GM12891 (cell line): Measurements from ENCODE around the gene MED12L.

ENCODE experiments used
- DNase-seq: peaks from one replicate; pipeline ENCODE4 v3.0.0; 2011; ENCODE audit warnings: low spot score; ENCODE audit not compliant: insufficient read length
- FAIRE-seq: peaks from 2 replicates; lab custom pipeline; 2011; peaks lifted over from hg19 to GRCh38; lab: Jason Lieb, UNC
- PAX5 ChIP-seq: IDR thresholded peaks from 2 replicates; pipeline ENCODE4 v1.6.1; 2011; ENCODE audit warnings: low read length, moderate library complexity, mild to moderate bottlenecking; ENCODE audit not compliant: insufficient read depth, severe bottlenecking
- POLR2A ChIP-seq: IDR thresholded peaks from 2 replicates; pipeline ENCODE4 v1.6.1; 2011; ENCODE audit warnings: low read depth, low read length, control low read depth
- POLR2AphosphoS5 ChIP-seq: IDR thresholded peaks from 2 replicates; pipeline ENCODE4 v1.6.1; 2011; ENCODE audit warnings: low read depth, low read length, control low read depth
- POU2F2 ChIP-seq: IDR thresholded peaks from 2 replicates; pipeline ENCODE4 v1.6.1; 2011; ENCODE audit warnings: low read depth, mild to moderate bottlenecking, control low read depth, low read length, moderate library complexity
- SPI1 ChIP-seq: IDR thresholded peaks from 2 replicates; pipeline ENCODE4 v1.6.1; 2011; ENCODE audit warnings: low read depth, low read length, control low read depth
- TAF1 ChIP-seq: IDR thresholded peaks from 2 replicates; pipeline ENCODE4 v1.6.1; 2011; ENCODE audit warnings: low read depth, low read length, control low read depth

Gene MED12L

DNA sequence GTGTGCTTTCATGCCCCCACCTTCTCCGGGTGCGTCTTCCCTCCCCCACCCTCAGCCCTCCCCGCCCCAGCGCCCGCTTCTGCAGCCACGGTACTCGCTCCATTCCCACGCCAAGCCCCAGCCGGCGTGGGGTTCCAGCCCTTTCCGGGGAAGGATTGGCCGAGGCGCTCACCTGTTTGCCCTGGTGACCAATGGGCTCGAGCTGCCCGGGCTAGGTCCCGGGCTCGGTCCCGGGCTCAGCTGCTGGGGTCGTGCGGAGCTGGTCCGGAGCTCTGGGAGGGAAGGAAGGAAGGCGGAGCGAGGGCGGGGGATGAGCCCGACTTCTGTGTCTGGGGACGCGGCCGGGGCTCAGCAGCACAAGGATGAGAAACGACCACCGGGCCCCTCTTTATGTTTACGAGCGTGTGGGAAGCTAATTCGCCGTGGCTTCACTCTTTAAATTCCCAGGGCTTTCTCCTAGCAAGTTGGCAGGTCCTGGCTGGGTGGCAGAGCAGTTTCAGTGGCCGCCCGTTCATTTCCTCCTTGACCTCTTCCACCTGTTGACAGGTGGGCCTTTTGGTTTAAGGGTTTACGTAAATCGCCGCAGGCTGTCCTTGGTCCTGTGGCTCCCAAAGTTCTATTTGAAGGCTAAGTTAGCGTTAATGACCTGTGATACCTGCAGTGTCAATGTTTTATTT, 375.4 kb downstream of the MED12L start, which contains the start of gene IGSF10:
TSS of gene IGSF10 (minus strand) at position 288 of the 677 bp plus-strand sequence. CDS start 2,352 bp downstream, outside the sequence.
- FAIRE-seq (no peak), DNase-seq (no peak)
- TF ChIP-seq POU2F2: no peak
- TF ChIP-seq PAX5: no peak
- TF ChIP-seq POLR2A: no peak
- TF ChIP-seq TAF1: no peak
- no peak for TF ChIP-seq SPI1
- no peak for TF ChIP-seq POLR2AphosphoS5

DNA sequence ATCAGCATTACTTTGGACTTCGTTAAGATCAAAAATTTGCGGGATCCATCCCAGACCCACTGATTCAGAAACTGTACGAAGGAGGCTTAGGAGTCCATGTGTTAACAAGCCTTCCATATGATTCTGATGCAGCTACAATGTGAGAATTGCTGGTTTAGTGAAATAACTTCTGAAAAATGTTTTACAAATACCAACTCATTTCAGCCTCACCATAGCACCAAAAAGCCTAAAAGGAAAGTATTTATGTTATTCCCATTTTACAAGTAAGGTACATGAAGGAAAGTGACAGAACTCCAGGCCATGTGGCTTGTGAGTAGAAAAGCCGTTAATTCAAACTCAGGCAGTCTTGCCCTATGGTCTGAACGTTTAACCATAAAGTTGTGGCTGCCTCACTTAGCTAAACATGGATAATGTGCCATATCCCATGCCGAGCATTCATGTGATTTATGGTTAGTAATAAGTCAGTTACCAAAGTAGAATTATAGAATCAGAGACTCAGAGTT, 376.9 kb downstream of the MED12L start:
- TF ChIP-seq POLR2AphosphoS5: no peak
- TF ChIP-seq TAF1: no peak
- TF ChIP-seq SPI1: no peak
- TF ChIP-seq POLR2A: no peak
- TF ChIP-seq PAX5: no peak
- no peak for TF ChIP-seq POU2F2
- DNase-seq (no peak), FAIRE-seq (no peak)

DNA sequence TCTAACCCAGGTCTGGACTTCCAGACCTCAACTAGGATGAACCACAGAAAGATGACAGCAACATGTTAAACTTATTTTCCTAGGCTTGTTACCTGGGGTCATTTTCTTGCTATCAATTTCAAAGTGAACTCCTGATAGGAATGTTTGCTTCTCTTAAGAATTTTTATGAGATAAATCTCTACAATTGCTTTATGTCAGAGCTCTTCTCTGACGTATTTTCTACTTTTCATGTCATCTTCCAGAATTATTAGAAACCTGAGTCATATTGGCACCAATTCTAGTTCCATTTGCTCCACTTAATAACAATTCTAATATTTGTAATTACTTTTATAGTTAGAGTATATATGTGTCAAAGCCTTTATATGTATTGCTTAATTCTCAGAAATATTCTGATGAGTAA, 377.5 kb downstream of the MED12L start:
- DNase-seq (no peak), FAIRE-seq (no peak)
- TF ChIP-seq POLR2A (no peak), PAX5 (no peak), POLR2AphosphoS5 (no peak), POU2F2 (no peak), TAF1 (no peak), SPI1 (no peak)

DNA sequence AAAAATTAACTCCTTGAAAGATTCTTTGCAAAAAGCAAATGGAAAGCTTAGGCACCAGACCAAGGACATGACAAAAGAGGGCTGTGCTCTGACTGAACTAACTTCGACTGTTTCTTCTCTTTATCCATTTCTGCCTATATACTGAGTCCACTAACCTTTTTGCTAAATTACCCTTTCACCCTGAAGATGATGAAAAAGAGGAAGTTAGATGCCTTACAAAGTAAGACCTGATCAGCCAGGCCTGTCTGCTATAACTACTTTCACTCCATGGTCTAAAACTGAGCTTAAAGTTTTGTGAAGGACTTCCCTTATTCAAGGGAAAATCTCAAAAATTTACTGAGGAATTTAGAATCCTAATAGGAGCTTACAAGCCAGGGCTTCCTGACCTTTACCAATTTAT, 381.6 kb downstream of the MED12L start:
- DNase-seq (no peak), FAIRE-seq (no peak)
- no peak for TF ChIP-seq SPI1

DNA sequence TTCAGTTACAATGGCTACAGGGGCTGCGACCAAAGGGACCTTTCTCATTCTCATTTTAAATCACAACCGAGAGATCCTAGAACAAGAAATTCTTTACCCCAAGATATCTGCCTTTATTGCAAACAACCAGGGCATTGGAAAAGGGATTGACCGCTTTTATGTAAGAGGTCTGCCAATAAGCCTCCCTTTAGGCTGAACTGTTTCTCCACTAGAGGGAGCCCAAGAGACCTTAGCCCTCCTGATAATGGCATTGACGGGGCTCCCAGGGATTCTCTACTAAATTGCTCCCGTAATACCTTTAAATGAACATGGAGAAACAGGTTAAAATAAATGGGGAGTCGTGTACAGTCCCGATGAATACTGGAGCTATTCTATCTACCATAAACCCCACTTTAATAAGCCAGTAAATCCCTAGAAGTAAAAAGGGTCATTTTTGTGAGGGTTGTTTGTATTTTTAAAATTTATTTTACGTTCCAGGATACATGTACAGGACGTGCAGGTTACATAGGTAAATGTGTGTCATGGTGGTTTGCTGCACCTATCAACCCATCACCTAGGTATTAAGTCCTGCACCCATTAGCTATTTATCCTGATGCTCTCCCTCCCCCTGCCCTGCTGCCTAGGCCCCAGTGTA, 382.9 kb downstream of the MED12L start:
- FAIRE-seq (no peak), DNase-seq (no peak)
- TF ChIP-seq TAF1 (no peak), POLR2AphosphoS5 (no peak), POLR2A (no peak), PAX5 (no peak), POU2F2 (no peak), SPI1 (no peak)

DNA sequence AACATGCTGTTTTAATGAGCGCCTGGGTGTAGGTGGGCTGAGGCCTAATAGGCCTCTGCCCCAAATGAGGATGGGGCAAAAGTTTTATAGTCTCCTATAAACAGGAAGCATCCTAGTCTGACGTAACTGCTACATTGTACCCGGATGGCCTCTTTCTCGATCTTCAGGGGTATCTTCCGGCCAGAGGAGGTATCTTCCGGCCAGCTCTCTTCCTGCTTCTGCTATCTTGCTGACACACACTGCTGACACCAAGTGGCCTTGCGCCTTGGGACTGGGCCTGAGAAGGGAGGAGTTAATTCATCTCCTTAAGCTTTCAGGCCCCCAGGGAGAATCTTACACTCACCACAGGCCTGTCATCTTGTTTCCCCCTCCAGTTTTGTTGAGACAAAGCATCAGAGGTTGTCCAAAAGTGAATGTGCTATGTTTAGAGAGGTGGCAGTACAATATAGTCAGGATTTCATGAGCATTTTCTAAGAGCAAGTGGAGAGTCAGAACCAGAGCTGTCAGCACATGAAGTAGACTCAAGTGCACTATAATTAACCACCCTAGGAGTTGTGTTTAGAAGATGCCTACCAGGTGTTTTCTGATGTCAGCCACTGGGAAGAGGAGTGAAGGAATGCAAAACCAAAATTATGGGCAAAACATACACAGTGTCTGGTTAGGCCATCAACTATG, 391.0 kb downstream of the MED12L start:
- TF ChIP-seq POLR2A (no peak), POLR2AphosphoS5 (no peak), SPI1 (no peak), TAF1 (no peak), POU2F2 (no peak), PAX5 (no peak)
- FAIRE-seq (no peak), DNase-seq (no peak)

DNA sequence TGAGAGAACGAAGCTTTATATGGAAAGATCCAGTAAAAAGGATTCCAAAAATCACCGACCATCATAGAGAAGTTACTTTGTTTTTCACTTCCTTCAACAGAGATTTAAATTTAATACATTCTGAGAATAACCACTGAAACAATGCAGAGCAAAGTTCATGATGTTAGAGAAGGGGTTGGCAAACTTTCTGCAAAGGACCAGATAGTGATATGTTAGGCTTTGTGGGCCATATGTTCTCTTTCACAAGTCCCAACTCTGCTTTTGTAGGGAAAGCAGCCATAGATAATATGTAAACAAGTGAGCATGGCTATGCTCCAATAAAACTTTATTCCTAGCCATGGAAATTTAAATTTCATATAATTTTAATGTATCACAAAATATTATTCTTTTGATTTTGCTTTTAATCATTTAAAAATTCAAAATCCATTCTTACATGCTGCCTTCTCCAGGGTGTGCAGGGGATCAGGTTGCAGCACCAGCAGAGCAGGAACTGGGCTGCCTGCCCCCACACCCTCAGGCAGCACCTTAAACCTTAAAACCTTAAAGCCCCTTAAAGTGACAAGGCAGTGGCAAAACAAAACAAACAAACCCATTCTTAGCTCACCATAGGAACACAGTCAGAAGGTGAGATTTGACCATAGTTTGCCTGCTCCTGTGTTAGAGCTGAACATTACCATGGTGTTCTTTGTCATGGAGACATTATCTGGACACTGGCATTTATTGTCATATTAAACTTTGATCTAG, 392.3 kb downstream of the MED12L start:
- no peak for DNase-seq
- no peak for FAIRE-seq
- TF ChIP-seq POLR2AphosphoS5 (no peak), PAX5 (no peak), POU2F2 (no peak), POLR2A (no peak), TAF1 (no peak), SPI1 (no peak)

DNA sequence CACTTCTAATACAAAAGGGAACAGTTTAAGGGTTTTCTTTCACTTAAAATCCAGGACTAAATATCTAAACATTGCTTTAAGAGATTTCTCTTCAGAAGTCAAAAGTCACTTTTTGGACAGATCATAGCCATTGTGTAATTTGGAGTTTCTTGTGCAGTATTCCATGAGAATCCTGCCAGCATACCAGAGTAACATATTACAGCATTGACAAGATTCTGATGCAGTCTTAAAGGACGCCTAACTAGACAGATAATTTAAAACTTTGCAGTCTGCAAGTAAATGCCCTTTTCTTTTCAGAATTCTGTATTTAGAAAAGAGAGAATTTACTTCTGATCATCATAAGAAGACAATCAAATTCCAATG, 392.9 kb downstream of the MED12L start:
- no peak for FAIRE-seq
- no peak for DNase-seq
- TF ChIP-seq POLR2AphosphoS5 (no peak), TAF1 (no peak), POU2F2 (no peak), SPI1 (no peak), PAX5 (no peak), POLR2A (no peak)

DNA sequence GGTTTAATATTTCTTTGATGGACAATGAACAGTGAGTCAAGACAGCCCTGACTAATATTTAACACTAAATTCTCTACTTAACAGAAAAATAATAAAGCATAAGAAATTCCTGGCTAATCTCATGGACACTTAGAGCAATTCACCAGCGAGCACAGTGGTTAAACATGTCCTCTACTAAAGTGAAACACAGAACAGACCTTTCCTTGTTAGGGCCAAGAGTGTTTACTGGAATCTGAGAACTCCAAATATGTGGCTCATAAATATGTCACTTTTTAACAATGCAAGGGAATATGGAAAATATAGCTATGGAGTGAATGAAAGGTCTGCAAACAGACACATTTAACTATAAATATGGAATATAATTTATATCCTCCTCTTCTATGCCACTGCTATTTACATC, 394.0 kb downstream of the MED12L start:
- no peak for DNase-seq
- FAIRE-seq: no peak
- TF ChIP-seq POLR2A: no peak
- TF ChIP-seq POU2F2: no peak
- no peak for TF ChIP-seq TAF1
- no peak for TF ChIP-seq POLR2AphosphoS5
- TF ChIP-seq SPI1: no peak
- no peak for TF ChIP-seq PAX5
